Upper lobe of right lung (tissue), 1 donor: ENCODE results near the gene EPB41. TPM values are rescaled to one million over a fixed set of nuclear protein-coding genes. Genes with fewer than 3 reads are reported as not detected.
"Not testable (repeated sequence)": the region's sequence is repeated elsewhere in the genome, so short reads cannot be mapped to it uniquely, and the experiment has no call there.

ENCODE experiments used
- ATAC-seq: fragments of 200-7000 bp; cut with Tn5 transposase; one replicate; pipeline ENCODE4 v1.9.1; 2020; ENCODE audit warnings: mild to moderate bottlenecking, moderate library complexity
- DNase-seq: peaks from one replicate; pipeline ENCODE4 v3.0.0-alpha.2; 2020
- H3K27ac ChIP-seq: fragments of 200-600 bp; one replicate; pipeline ENCODE4 v1.8.0; 2022
- H3K27me3 ChIP-seq: fragments of 200-600 bp; one replicate; pipeline ENCODE4 v1.8.0; 2022; ENCODE audit warnings: mild to moderate bottlenecking
- H3K36me3 ChIP-seq: fragments of 200-600 bp; one replicate; pipeline ENCODE4 v1.8.0; 2022
- H3K4me1 ChIP-seq: fragments of 200-600 bp; one replicate; pipeline ENCODE4 v1.8.0; 2022
- H3K4me3 ChIP-seq: fragments of 200-600 bp; one replicate; pipeline ENCODE4 v1.8.0; 2022; ENCODE audit warnings: mild to moderate bottlenecking
- H3K9me3 ChIP-seq: fragments of 200-600 bp; one replicate; pipeline ENCODE4 v1.8.0; 2022
- intact Hi-C: fragments of 100-400 bp; cut with DNase I; formaldehyde crosslinking; loops from one replicate; pipeline ENCODE4 v1.11.0; 2022
- total RNA-seq: library from RNA; stranded (reverse); fragmentation: NEBNext Ultra II Directional; extraction: Animal tissue kit (Norgen Biotek cat#: 25700); gene quantifications from one replicate; pipeline ENCODE4 v1.2.1, GENCODE V29; 2021
- TF ChIP-seq, protein P1 (sequence below): fragments of 200-600 bp; IDR thresholded peaks from one replicate; pipeline ENCODE4 v1.8.0; 2022; ENCODE audit warnings: antibody characterized with exemption
- donor health status: DM: no; HTN: yes; CAD: no; lungs with severe emphysema.

The EPB41 gene
- total RNA-seq, 1 donor from 2014 or later: 67.0 TPM

GRCh38 chr1:29033829-29034466 is 119.6 kb downstream of the EPB41 start:
- ATAC-seq (peak; percentile 73), DNase-seq (no peak)
- H3K27ac ChIP-seq: no peak overlapping the region
- H3K27me3 ChIP-seq: no peaks in the 10 kb centered on the region
- no peak overlapping the region for H3K4me3 ChIP-seq
- H3K9me3 ChIP-seq: no peaks in the 10 kb centered on the region
- H3K36me3 ChIP-seq: peaks cover 14% of the 10 kb centered on the region
- intact Hi-C loops: loop anchor here (5.0 kb wide), 1 partner anchor 152 kb away; no protein-coding TSS in a partner anchor
- TF ChIP-seq, protein P1, sequence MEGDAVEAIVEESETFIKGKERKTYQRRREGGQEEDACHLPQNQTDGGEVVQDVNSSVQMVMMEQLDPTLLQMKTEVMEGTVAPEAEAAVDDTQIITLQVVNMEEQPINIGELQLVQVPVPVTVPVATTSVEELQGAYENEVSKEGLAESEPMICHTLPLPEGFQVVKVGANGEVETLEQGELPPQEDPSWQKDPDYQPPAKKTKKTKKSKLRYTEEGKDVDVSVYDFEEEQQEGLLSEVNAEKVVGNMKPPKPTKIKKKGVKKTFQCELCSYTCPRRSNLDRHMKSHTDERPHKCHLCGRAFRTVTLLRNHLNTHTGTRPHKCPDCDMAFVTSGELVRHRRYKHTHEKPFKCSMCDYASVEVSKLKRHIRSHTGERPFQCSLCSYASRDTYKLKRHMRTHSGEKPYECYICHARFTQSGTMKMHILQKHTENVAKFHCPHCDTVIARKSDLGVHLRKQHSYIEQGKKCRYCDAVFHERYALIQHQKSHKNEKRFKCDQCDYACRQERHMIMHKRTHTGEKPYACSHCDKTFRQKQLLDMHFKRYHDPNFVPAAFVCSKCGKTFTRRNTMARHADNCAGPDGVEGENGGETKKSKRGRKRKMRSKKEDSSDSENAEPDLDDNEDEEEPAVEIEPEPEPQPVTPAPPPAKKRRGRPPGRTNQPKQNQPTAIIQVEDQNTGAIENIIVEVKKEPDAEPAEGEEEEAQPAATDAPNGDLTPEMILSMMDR: peak; percentile 64
- H3K4me1 ChIP-seq: no peaks in the 10 kb centered on the region

GRCh38 chr1:29043274-29043965 is 129.1 kb downstream of the EPB41 start:
- ATAC-seq: no peak
- DNase-seq: no peak
- H3K27ac ChIP-seq: no peak overlapping the region

GRCh38 chr1:29044010-29044409 is 129.6 kb downstream of the EPB41 start:
- Histone ChIP-seq H3K4me1 (no peaks in the 10 kb centered on the region), H3K27ac (no peak overlapping the region), H3K9me3 (no peaks in the 10 kb centered on the region), H3K27me3 (no peaks in the 10 kb centered on the region), H3K4me3 (no peak overlapping the region), H3K36me3 (peaks cover 34% of the 10 kb centered on the region)
- intact Hi-C loops: no loop called here
- DNase-seq: no peak
- TF ChIP-seq, protein P1: no peak
- no peak for ATAC-seq

More at GRCh38 chr1:29043274-29043965, 129.1 kb downstream of the EPB41 start:
- peaks cover 35% of the 10 kb centered on the region for H3K36me3 ChIP-seq
- H3K4me3 ChIP-seq: no peak overlapping the region
- H3K4me1 ChIP-seq: no peaks in the 10 kb centered on the region
- intact Hi-C loops: no loop called here
- no peaks in the 10 kb centered on the region for H3K9me3 ChIP-seq
- TF ChIP-seq, protein P1: no peak
- no peaks in the 10 kb centered on the region for H3K27me3 ChIP-seq

DNA sequence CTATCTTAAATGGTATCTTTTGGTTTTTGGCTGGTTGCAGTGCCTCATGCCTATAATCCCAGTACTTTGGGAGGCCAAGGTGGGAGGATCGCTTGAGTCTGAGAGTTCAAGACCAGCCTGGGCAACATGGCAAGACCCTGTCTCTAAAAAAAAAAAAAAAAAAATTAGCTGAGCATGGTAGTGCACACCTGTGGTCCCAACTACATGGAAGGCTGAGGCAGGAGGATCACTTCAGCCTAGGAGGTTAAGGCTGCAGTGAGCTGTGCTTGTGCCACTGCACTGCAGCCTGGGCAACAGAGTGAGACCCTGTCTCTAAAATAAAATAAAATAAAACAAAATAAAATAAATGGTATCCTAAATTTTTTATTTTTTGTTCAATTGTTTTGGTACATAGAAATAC is 131.3 kb downstream of the EPB41 start:
- H3K27ac ChIP-seq, H3K27me3 ChIP-seq, H3K4me3 ChIP-seq, intact Hi-C loops, DNase-seq, H3K9me3 ChIP-seq, ATAC-seq, H3K4me1 ChIP-seq: not testable (repeated sequence)
- H3K36me3 ChIP-seq: peaks cover 17% of the 10 kb centered on the region

DNA sequence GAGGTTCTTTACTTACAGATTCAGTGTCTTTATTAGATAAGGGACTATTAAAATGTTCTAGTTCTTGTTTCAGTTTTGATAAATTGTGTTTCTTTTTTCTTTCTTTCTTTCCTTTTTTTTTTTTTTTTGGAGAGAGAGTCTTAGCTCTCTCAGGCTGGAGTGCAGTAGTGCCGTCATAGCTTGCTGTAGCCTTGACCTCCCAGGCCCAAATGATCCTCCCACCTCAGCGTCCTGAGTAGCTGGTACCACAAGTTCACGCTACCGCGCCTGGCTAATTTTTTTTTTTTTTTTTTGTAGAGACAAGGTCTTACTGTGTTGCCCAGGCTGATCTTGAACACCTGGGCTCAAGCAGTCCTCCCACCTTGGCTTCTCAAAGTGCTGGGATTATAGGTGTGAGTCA is 132.8 kb downstream of the EPB41 start:
- Histone ChIP-seq H3K27ac (no peak overlapping the region), H3K4me1 (no peaks in the 10 kb centered on the region), H3K4me3 (no peak overlapping the region), H3K36me3 (peaks cover 12% of the 10 kb centered on the region), H3K27me3 (no peaks in the 10 kb centered on the region), H3K9me3 (no peaks in the 10 kb centered on the region)
- TF ChIP-seq, protein P1: no peak
- DNase-seq: no peak
- intact Hi-C loops: no loop called here
- ATAC-seq: no peak

DNA sequence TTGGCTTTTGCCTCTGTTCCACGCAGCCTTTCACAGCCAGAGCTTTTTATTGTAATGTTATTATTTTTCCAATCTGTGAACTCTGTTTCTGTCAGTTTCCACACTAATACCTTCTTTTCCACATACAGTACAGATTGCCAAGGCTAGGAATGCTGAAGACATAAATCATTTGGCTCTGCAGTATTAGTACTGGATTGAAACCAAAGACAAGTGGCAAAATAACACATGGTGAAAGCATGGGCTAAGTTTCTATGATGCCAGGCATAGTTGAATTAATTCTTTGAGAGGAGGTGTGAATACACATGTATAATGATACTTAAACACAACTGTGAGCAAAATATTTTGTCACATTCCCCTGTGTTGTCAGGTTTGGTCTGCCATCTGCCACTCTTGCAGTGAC is 135.8 kb downstream of the EPB41 start:
- ATAC-seq: no peak
- intact Hi-C loops: no loop called here
- H3K27me3 ChIP-seq: no peaks in the 10 kb centered on the region
- no peak overlapping the region for H3K27ac ChIP-seq
- peaks cover 10% of the 10 kb centered on the region for H3K36me3 ChIP-seq
- DNase-seq: no peak
- H3K4me1 ChIP-seq: no peaks in the 10 kb centered on the region
- no peak overlapping the region for H3K4me3 ChIP-seq
- no peaks in the 10 kb centered on the region for H3K9me3 ChIP-seq
- TF ChIP-seq, protein P1: no peak
